A549 (cell line): ENCODE measurements around the gene ABCG8.

Experiments used
- HOXA7 ChIP-seq: fragments of 250-450 bp; sonication (Bioruptor Pico); IDR thresholded peaks from 2 replicates; pipeline ENCODE4 v1.5.0; 2020; ENCODE audit warnings: mild to moderate bottlenecking, moderate library complexity
- POLR2AphosphoS2 ChIP-seq: conservative IDR thresholded peaks from 2 replicates; pipeline ENCODE4 v1.6.1; 2012; ENCODE audit warnings: low read length, improper control_type of control experiment, inconsistent platforms
- RAD21 ChIP-seq, 2 experiments: fragments of >200 bp in 1 of 2; sonication (Bioruptor Twin) in 1 of 2; formaldehyde crosslinking in 1 of 2; IDR thresholded peaks in 1 of 2; conservative IDR thresholded peaks in 1 of 2; 2 replicates in 1 of 2; 3 replicates in 1 of 2; pipeline ENCODE4 v1.6.1; 2012 to 2018; ENCODE audit warnings: inconsistent platforms in 1 of 2
- TF ChIP-seq, protein P1 (sequence below): fragments of >200 bp; sonication (Bioruptor Twin); formaldehyde crosslinking; IDR thresholded peaks from 3 replicates; pipeline ENCODE4 v1.5.1; 2016

DNA sequence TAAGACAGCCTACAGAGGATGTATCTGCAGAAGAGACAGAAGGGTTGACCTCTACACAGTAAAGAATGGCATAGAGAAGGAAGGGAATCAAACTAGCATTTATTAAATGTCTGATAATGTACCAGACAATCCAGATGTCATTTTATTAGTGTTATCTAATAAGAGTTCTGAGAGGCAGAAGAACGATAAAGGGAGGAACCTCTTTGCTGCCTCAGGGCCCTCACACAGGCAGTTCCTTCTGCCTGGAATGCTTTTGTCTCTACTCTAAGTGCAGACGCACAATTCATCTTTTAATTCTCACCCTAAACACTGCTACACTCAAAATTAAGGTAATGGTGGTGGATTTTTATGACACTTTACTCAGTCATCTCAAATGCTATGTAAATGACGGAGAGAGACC, 92.5 kb downstream of the ABCG8 start:
- TF ChIP-seq, protein P1, sequence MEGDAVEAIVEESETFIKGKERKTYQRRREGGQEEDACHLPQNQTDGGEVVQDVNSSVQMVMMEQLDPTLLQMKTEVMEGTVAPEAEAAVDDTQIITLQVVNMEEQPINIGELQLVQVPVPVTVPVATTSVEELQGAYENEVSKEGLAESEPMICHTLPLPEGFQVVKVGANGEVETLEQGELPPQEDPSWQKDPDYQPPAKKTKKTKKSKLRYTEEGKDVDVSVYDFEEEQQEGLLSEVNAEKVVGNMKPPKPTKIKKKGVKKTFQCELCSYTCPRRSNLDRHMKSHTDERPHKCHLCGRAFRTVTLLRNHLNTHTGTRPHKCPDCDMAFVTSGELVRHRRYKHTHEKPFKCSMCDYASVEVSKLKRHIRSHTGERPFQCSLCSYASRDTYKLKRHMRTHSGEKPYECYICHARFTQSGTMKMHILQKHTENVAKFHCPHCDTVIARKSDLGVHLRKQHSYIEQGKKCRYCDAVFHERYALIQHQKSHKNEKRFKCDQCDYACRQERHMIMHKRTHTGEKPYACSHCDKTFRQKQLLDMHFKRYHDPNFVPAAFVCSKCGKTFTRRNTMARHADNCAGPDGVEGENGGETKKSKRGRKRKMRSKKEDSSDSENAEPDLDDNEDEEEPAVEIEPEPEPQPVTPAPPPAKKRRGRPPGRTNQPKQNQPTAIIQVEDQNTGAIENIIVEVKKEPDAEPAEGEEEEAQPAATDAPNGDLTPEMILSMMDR = no peak
- TF ChIP-seq HOXA7 = no peak
- TF ChIP-seq RAD21 (conservative IDR thresholded peaks at IDR 0.05 in 1 of 2, IDR thresholded peaks at IDR 0.05 in 1 of 2) = no peak
- no peak for TF ChIP-seq POLR2AphosphoS2
